Mammary epithelial cell (primary cell): ENCODE measurements around the gene OR5AR1.

ENCODE experiments used
- EZH2 ChIP-seq: IDR thresholded peaks from 2 replicates; pipeline ENCODE4 v1.6.1; 2012; ENCODE audit warnings: low read length, inconsistent platforms, borderline replicate concordance
- TF ChIP-seq, protein P1 (sequence below), 2 donors: IDR thresholded peaks in 1 of 2; conservative IDR thresholded peaks in 1 of 2; 2 replicates each; pipeline ENCODE4 v1.5.1; 2011 to 2012; ENCODE audit warnings: inconsistent platforms in 2 of 2, low read length in 2 of 2, mild to moderate bottlenecking in 2 of 2, control low read depth in 1 of 2, low read depth in 1 of 2; ENCODE audit not compliant: insufficient read depth in 1 of 2; ENCODE audit errors: extremely low read depth in 1 of 2

DNA sequence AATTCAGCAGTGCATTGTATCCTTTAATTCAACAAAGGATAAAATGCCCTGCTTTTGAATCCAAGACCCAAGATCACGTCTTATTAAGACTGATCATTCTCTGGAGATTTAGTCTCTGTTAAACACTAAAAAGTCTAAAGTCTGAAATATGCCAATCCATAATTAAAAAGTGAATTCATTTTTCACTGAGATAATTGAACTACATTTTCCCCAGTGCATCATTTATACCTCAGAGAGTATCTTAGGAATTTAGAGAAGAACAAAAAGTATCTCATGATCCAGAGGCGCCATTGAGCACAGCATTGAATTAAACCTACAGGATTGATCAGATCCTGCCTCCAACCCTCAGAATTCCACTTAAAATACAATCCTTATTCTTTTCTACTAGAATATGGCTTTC lies 26.6 kb upstream of the OR5AR1 start:
- TF ChIP-seq, protein P1, sequence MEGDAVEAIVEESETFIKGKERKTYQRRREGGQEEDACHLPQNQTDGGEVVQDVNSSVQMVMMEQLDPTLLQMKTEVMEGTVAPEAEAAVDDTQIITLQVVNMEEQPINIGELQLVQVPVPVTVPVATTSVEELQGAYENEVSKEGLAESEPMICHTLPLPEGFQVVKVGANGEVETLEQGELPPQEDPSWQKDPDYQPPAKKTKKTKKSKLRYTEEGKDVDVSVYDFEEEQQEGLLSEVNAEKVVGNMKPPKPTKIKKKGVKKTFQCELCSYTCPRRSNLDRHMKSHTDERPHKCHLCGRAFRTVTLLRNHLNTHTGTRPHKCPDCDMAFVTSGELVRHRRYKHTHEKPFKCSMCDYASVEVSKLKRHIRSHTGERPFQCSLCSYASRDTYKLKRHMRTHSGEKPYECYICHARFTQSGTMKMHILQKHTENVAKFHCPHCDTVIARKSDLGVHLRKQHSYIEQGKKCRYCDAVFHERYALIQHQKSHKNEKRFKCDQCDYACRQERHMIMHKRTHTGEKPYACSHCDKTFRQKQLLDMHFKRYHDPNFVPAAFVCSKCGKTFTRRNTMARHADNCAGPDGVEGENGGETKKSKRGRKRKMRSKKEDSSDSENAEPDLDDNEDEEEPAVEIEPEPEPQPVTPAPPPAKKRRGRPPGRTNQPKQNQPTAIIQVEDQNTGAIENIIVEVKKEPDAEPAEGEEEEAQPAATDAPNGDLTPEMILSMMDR (conservative IDR thresholded peaks at IDR 0.05 in 1 of 2, IDR thresholded peaks at IDR 0.05 in 1 of 2; ENCODE audit: extremely low read depth in 1 of 2, insufficient read depth in 1 of 2, low read depth in 1 of 2, low read length in 2 of 2): no peak
- TF ChIP-seq EZH2: no peak
